H1 (cell line): Measurements from ENCODE around the gene PRAMEF6.
"Not testable (repeated sequence)": the region's sequence is repeated elsewhere in the genome, so short reads cannot be mapped to it uniquely, and the experiment has no call there.

ENCODE experiments used
- FOSL1 ChIP-seq: IDR thresholded peaks from 2 replicates; pipeline ENCODE4 v1.6.1; 2011; ENCODE audit warnings: mild to moderate bottlenecking, low read depth, low read length, moderate library complexity; ENCODE audit not compliant: insufficient read depth
- TEAD4 ChIP-seq: IDR thresholded peaks from 2 replicates; pipeline ENCODE4 v1.6.1; 2012; ENCODE audit warnings: low read depth, low read length, inconsistent platforms, mixed read lengths
- TF ChIP-seq, protein P1 (sequence below), 3 experiments: IDR thresholded peaks; 1 replicate in 2 of 3; 2 replicates in 1 of 3; pipeline versions ENCODE4 v1.5.1 to v1.6.1; 2011; ENCODE audit warnings: low read length in 3 of 3, mild to moderate bottlenecking in 3 of 3, inconsistent platforms in 2 of 3, low read depth in 1 of 3, moderate library complexity in 1 of 3; ENCODE audit not compliant: insufficient read depth in 1 of 3; ENCODE audit errors: control extremely low read depth in 1 of 3

DNA sequence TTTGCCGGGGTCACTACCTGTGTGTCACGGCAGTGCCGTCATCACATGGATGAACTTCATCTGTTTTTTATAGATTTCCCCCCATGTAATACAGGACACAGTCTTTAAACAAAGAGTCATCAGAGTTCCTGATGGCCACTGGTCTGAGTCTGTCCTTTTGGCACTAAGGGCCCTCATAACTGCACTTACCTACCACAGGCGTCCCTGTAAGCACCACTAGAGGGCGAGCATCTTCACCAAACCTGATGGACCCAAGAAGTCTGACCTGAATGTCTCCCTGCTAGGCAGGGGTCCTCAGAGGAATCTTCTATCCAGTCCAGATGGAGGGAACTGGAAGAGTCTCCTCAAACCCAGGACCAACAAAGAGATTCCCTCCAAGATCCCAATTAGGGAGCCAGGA is 23.0 kb downstream of the PRAMEF6 start:
- TF ChIP-seq, protein P1, sequence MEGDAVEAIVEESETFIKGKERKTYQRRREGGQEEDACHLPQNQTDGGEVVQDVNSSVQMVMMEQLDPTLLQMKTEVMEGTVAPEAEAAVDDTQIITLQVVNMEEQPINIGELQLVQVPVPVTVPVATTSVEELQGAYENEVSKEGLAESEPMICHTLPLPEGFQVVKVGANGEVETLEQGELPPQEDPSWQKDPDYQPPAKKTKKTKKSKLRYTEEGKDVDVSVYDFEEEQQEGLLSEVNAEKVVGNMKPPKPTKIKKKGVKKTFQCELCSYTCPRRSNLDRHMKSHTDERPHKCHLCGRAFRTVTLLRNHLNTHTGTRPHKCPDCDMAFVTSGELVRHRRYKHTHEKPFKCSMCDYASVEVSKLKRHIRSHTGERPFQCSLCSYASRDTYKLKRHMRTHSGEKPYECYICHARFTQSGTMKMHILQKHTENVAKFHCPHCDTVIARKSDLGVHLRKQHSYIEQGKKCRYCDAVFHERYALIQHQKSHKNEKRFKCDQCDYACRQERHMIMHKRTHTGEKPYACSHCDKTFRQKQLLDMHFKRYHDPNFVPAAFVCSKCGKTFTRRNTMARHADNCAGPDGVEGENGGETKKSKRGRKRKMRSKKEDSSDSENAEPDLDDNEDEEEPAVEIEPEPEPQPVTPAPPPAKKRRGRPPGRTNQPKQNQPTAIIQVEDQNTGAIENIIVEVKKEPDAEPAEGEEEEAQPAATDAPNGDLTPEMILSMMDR (IDR thresholded peaks at IDR 0.05; ENCODE audit: control extremely low read depth in 1 of 3, insufficient read depth in 1 of 3, low read depth in 1 of 3, low read length in 3 of 3) = not testable (repeated sequence)
- not testable (repeated sequence) for TF ChIP-seq FOSL1, TEAD4
